Astrocyte (in vitro differentiated cells and primary cell): Measurements from ENCODE around the gene GLIPR1. TPM values are rescaled to one million over a fixed set of nuclear protein-coding genes. Genes with fewer than 3 reads are reported as not detected.
A peak's percentile ranks its signal among the peaks of the same experiment; 100 is the strongest.

Source experiments
- DNase-seq: peaks from one replicate; pipeline ENCODE4 v3.0.0-alpha.2; 2010; ENCODE audit warnings: low read depth
- FAIRE-seq: peaks from 2 replicates; lab custom pipeline; 2011; peaks lifted over from hg19 to GRCh38; lab: Jason Lieb, UNC
- H2AFZ ChIP-seq: 2 replicates; pipeline ENCODE4 v1.6.0; 2012; ENCODE audit warnings: low read depth, low read length, inconsistent platforms
- H3K27ac ChIP-seq: 2 replicates; pipeline ENCODE4 v1.5.1; 2011; ENCODE audit warnings: low read depth, low read length, inconsistent platforms
- H3K27me3 ChIP-seq: 2 replicates; pipeline ENCODE4 v1.6.0; 2011; ENCODE audit warnings: low read length, inconsistent platforms; ENCODE audit not compliant: insufficient read depth
- H3K36me3 ChIP-seq: 2 replicates; pipeline ENCODE4 v1.5.1; 2011; ENCODE audit warnings: low read length, inconsistent platforms; ENCODE audit not compliant: insufficient read depth
- H3K4me1 ChIP-seq: 2 replicates; pipeline ENCODE4 v1.5.1; 2011; ENCODE audit warnings: low read length, inconsistent platforms; ENCODE audit not compliant: insufficient read depth
- H3K4me2 ChIP-seq: 2 replicates; pipeline ENCODE4 v1.6.0; 2012; ENCODE audit warnings: low read length, inconsistent platforms
- H3K4me3 ChIP-seq: 2 replicates; pipeline ENCODE4 v1.5.1; 2011; ENCODE audit warnings: low read depth, mild to moderate bottlenecking, low read length, inconsistent platforms; ENCODE audit not compliant: insufficient read depth
- H3K79me2 ChIP-seq: 2 replicates; pipeline ENCODE4 v1.6.0; 2012; ENCODE audit warnings: mild to moderate bottlenecking, low read length, inconsistent platforms; ENCODE audit not compliant: insufficient read depth
- H3K9ac ChIP-seq: 2 replicates; pipeline ENCODE4 v1.6.0; 2012; ENCODE audit warnings: mild to moderate bottlenecking, low read length, inconsistent platforms
- H3K9me3 ChIP-seq: 2 replicates; pipeline ENCODE4 v1.5.1; 2012; ENCODE audit warnings: low read depth, mild to moderate bottlenecking, low read length, inconsistent platforms; ENCODE audit not compliant: insufficient read depth
- H4K20me1 ChIP-seq: 2 replicates; pipeline ENCODE4 v1.6.0; 2012; ENCODE audit warnings: low read length, inconsistent platforms; ENCODE audit not compliant: insufficient read depth
- H3K27ac Mint-ChIP-seq: one replicate; pipeline ENCODE4 v1.8.0; 2021; ENCODE audit warnings: mild to moderate bottlenecking, mixed read lengths; ENCODE audit not compliant: unreplicated experiment
- H3K27me3 Mint-ChIP-seq: one replicate; pipeline ENCODE4 v1.8.0; 2021; ENCODE audit warnings: low read depth, mixed read lengths; ENCODE audit not compliant: unreplicated experiment
- H3K36me3 Mint-ChIP-seq: one replicate; pipeline ENCODE4 v1.8.0; 2021; ENCODE audit warnings: low read depth, mixed read lengths; ENCODE audit not compliant: unreplicated experiment
- H3K4me1 Mint-ChIP-seq: one replicate; pipeline ENCODE4 v1.8.0; 2021; ENCODE audit warnings: low read depth, mixed read lengths; ENCODE audit not compliant: unreplicated experiment
- H3K4me3 Mint-ChIP-seq: one replicate; pipeline ENCODE4 v1.8.0; 2021; ENCODE audit warnings: mild to moderate bottlenecking, moderate library complexity, mixed read lengths; ENCODE audit not compliant: unreplicated experiment
- H3K9me3 Mint-ChIP-seq: one replicate; pipeline ENCODE4 v1.8.0; 2021; ENCODE audit warnings: mild to moderate bottlenecking, mixed read lengths; ENCODE audit not compliant: unreplicated experiment
- CTCF ChIP-seq: IDR thresholded peaks from 2 replicates; pipeline ENCODE4 v1.5.1; 2011; ENCODE audit warnings: low read depth, mild to moderate bottlenecking, inconsistent platforms, low read length, moderate library complexity; ENCODE audit not compliant: insufficient read depth
- EZH2 ChIP-seq: IDR thresholded peaks from 2 replicates; pipeline ENCODE4 v1.6.1; 2012; ENCODE audit warnings: mild to moderate bottlenecking, low read length, inconsistent platforms; ENCODE audit not compliant: insufficient read depth
- total RNA-seq: library from RNA; stranded (reverse); gene quantifications from 2 replicates; pipeline ENCODE4 v1.2.1, GENCODE V29; 2021

GLIPR1 gene
- total RNA-seq, 1 donor from 2014 or later: 232 TPM

- no peak for TF ChIP-seq CTCF
- Histone ChIP-seq H3K4me3 (no peak overlapping the region), H3K4me1 (peaks cover 15% of the 10 kb centered on the region), H3K79me2 (no peaks in the 10 kb centered on the region), H4K20me1 (no peaks in the 10 kb centered on the region), H3K9ac (no peak overlapping the region), H3K27me3 (no peaks in the 10 kb centered on the region), H2AFZ (no peak overlapping the region), H3K4me2 (peak overlapping the region; percentile 17), H3K27ac (no peak overlapping the region), H3K36me3 (no peaks in the 10 kb centered on the region), H3K9me3 (no peaks in the 10 kb centered on the region)
- Mint-ChIP-seq H3K4me1 (peaks cover 19% of the 10 kb centered on the region), H3K27ac (no peak overlapping the region), H3K36me3 (no peaks in the 10 kb centered on the region), H3K27me3 (no peaks in the 10 kb centered on the region), H3K4me3 (no peak overlapping the region), H3K9me3 (no peaks in the 10 kb centered on the region)
- FAIRE-seq (no peak), DNase-seq (no peak)
Observed at GRCh38 chr12:75549989-75550388, 69.4 kb downstream of the GLIPR1 start.

- Mint-ChIP-seq H3K4me1 (peaks cover 19% of the 10 kb centered on the region), H3K27ac (no peak overlapping the region), H3K36me3 (no peaks in the 10 kb centered on the region), H3K4me3 (no peak overlapping the region), H3K9me3 (no peaks in the 10 kb centered on the region), H3K27me3 (no peaks in the 10 kb centered on the region)
- H3K9ac ChIP-seq: no peak overlapping the region
- H3K4me2 ChIP-seq: peak overlapping the region; percentile 17
- no peaks in the 10 kb centered on the region for H3K79me2 ChIP-seq
- peaks cover 15% of the 10 kb centered on the region for H3K4me1 ChIP-seq
- TF ChIP-seq EZH2: no peak
- TF ChIP-seq CTCF: no peak
- H3K4me3 ChIP-seq: no peak overlapping the region
- no peaks in the 10 kb centered on the region for H3K27me3 ChIP-seq
- no peaks in the 10 kb centered on the region for H3K9me3 ChIP-seq
- H3K27ac ChIP-seq: no peak overlapping the region
- H3K36me3 ChIP-seq: no peaks in the 10 kb centered on the region
- DNase-seq: peak; percentile 72
- no peak overlapping the region for H2AFZ ChIP-seq
- FAIRE-seq: no peak
- H4K20me1 ChIP-seq: no peaks in the 10 kb centered on the region
Observed at GRCh38 chr12:75550401-75551240, 70.1 kb downstream of the GLIPR1 start.

GRCh38 chr12:75551477-75551876, 70.9 kb downstream of the GLIPR1 start:
- DNase-seq (no peak), FAIRE-seq (peak; percentile 41)
- H2AFZ ChIP-seq: no peak overlapping the region
- H3K79me2 ChIP-seq: no peaks in the 10 kb centered on the region
- H3K9me3 ChIP-seq: no peaks in the 10 kb centered on the region
- no peaks in the 10 kb centered on the region for H3K36me3 Mint-ChIP-seq
- H3K27me3 Mint-ChIP-seq: no peaks in the 10 kb centered on the region
- H3K4me2 ChIP-seq: no peak overlapping the region
- H3K27ac ChIP-seq: no peak overlapping the region
- H3K4me3 Mint-ChIP-seq: no peak overlapping the region
- no peak overlapping the region for H3K27ac Mint-ChIP-seq
- H3K4me3 ChIP-seq: no peak overlapping the region
- no peaks in the 10 kb centered on the region for H3K36me3 ChIP-seq
- TF ChIP-seq CTCF (no peak), EZH2 (no peak)
- no peaks in the 10 kb centered on the region for H3K9me3 Mint-ChIP-seq
- no peak overlapping the region for H3K9ac ChIP-seq
- H3K4me1 Mint-ChIP-seq: peaks cover 20% of the 10 kb centered on the region
- no peaks in the 10 kb centered on the region for H4K20me1 ChIP-seq
- H3K27me3 ChIP-seq: no peaks in the 10 kb centered on the region
- H3K4me1 ChIP-seq: peaks cover 15% of the 10 kb centered on the region
